Measurements from ENCODE around the gene ZNF281.

ZNF281 gene

DNA sequence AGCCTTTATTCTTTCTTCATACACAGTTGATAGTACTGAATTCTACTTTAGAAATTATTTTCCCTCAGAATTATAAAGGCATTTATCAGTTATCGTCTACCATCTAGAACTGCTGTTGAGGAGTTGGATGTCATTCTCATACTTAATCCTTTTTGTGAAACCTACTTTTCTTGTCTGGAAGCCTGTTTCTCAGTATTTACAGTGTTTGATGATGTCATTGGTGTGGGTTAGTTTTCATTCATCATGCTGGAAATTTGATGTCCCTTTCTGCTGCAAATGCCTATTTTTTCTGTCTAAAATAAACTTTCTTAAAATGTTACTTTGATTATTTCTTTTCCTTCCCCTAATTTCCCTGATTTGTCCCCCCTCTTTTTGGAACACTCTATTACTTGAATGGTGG lies 22.8 kb upstream of the ZNF281 start:
- TF ChIP-seq, protein P1, sequence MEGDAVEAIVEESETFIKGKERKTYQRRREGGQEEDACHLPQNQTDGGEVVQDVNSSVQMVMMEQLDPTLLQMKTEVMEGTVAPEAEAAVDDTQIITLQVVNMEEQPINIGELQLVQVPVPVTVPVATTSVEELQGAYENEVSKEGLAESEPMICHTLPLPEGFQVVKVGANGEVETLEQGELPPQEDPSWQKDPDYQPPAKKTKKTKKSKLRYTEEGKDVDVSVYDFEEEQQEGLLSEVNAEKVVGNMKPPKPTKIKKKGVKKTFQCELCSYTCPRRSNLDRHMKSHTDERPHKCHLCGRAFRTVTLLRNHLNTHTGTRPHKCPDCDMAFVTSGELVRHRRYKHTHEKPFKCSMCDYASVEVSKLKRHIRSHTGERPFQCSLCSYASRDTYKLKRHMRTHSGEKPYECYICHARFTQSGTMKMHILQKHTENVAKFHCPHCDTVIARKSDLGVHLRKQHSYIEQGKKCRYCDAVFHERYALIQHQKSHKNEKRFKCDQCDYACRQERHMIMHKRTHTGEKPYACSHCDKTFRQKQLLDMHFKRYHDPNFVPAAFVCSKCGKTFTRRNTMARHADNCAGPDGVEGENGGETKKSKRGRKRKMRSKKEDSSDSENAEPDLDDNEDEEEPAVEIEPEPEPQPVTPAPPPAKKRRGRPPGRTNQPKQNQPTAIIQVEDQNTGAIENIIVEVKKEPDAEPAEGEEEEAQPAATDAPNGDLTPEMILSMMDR (IDR thresholded peaks at IDR 0.05; ENCODE audit: low read depth, low read length, missing control alignments): no peak
- no peak for DNase-seq (ENCODE audit: low read depth)
- in situ Hi-C loops (cut with HindIII; ENCODE audit: low sequenced_read_pairs): no loop called here
- no peak overlapping the region for H3K4me3 ChIP-seq (ENCODE audit: low read depth, low read length)

DNA sequence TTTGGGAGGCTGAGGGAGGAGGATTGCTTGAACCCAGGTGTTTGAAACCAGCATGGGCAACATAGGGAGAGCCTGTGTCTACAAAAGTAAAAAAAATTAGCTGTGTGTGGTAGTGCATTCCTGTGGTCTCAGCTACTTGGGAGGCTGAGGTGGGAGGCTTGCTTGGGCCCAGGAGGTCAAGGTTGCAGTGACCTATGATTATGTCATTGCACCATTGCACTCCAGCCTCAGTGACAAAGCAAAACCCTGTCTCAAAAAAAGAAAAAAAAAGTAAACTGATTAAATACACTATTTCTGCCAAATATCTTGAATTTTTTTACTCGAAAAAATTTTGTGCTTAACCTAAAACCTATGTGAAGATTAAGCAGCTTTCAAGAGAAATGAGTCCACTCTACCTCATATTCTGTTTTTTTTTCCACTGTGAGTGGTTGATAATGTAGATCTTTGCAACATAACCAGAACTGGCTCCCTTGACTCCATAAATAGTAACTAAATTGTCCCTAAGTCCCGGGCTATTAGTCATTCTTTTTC lies 19.4 kb upstream of the ZNF281 start:
- in situ Hi-C loops (cut with HindIII; ENCODE audit: low sequenced_read_pairs): no loop called here
- no peak for DNase-seq (ENCODE audit: low read depth)
- TF ChIP-seq, protein P1 (IDR thresholded peaks at IDR 0.05; ENCODE audit: low read depth, low read length, missing control alignments): no peak
- H3K4me3 ChIP-seq (ENCODE audit: low read depth, low read length): no peak overlapping the region

DNA sequence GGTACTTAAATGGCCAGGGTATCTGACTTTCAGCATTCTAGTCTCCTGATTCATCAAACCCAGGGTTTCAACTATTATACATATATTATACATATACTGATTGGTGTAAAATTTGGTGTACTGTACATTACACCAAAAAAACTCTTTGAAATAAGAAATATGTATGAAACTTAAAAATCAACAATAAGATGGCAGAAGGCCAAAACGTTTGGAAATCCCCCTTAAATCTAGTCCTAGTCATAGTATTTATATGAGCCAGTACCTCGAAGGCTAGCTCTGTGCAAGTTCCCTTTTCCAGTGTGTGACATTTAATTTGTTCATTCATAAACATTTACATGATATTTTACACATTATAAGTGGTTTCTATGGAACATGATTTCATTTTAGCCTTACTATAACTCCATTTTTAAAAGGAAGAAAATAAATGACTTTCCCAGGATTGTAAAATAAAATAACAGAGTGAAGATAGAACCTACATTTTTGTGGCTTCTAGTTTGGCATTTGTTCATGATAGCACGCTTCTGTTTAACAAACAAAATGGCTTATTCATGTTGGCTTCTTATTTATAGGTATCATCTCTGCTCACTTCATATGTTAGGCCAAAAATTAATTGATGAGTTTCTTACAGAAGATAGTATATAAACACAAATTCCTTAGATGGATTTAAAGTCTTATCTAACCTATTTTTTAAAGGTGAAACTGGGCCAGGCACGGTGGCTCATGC lies 18.8 kb upstream of the ZNF281 start:
- in situ Hi-C loops (cut with HindIII; ENCODE audit: low sequenced_read_pairs): no loop called here
- DNase-seq (ENCODE audit: low read depth): no peak
- H3K4me3 ChIP-seq (ENCODE audit: low read depth, low read length): no peak overlapping the region
- TF ChIP-seq, protein P1 (IDR thresholded peaks at IDR 0.05; ENCODE audit: low read depth, low read length, missing control alignments): no peak

DNA sequence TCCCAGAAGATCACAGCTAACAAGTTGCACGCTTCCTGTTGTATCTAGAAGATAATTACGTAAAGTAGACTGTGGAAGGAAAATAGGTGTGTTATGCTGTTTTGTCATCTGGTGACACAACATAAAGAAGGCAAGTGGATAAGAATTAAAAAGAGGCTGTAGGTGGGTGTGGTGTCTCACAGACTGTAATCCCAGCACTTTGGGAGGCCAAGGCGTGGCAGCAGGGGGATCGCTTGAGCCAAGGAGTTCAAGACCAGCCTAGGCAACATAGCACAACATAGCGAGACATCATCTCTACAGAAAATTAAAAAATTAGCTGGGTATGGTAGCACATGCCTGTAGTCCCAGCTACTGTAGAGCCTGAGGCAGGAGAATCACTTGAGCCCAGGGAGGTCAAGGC lies 17.9 kb upstream of the ZNF281 start:
- TF ChIP-seq, protein P1 (IDR thresholded peaks at IDR 0.05; ENCODE audit: low read depth, low read length, missing control alignments): no peak
- no peak overlapping the region for H3K4me3 ChIP-seq (ENCODE audit: low read depth, low read length)
- no peak for DNase-seq (ENCODE audit: low read depth)
- in situ Hi-C loops (cut with HindIII; ENCODE audit: low sequenced_read_pairs): no loop called here

DNA sequence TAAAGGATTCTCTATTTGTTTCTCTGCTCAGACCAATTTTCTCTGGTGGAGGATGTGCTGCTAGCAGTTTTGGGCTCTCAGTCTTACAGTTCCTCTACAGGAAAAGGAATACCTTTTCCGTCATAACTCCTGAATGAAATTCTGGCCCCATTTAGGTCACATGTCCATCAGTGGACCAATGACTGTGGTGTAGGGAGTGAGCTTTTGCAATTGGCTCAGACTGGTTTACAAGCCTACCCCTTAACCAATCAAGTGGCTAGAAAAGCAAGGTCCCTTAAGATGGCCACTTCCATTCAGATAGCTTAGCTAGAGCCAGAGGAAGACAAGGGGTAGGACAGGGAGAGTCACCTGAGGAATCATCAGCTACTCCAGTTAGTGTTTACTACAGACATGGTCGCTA lies 16.4 kb upstream of the ZNF281 start:
- H3K4me3 ChIP-seq (ENCODE audit: low read depth, low read length): no peak overlapping the region
- in situ Hi-C loops (cut with HindIII; ENCODE audit: low sequenced_read_pairs): no loop called here
- DNase-seq (ENCODE audit: low read depth): no peak
- TF ChIP-seq, protein P1 (IDR thresholded peaks at IDR 0.05; ENCODE audit: low read depth, low read length, missing control alignments): no peak

DNA sequence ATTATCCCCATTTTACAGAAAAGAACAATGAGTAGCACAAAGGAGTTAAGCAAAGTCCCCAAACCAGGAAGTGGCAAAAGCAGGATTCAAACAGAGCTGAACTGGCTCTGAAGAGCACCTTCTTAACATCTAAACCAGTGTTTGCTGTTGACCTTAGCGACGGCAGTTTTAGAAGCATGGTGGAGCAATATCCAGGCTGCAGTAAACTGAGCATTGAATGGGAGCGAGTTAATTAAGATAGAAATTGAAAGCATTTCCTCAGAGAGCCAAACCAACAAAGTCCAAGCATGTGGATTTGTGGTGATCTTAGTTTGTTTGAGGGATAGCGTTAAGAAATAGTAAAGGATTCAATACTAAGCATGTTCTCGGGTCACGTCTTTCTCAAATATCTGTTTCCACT lies 13.4 kb upstream of the ZNF281 start:
- DNase-seq (ENCODE audit: low read depth): no peak
- no peak overlapping the region for H3K4me3 ChIP-seq (ENCODE audit: low read depth, low read length)
- TF ChIP-seq, protein P1 (IDR thresholded peaks at IDR 0.05; ENCODE audit: low read depth, low read length, missing control alignments): no peak
- in situ Hi-C loops (cut with HindIII; ENCODE audit: low sequenced_read_pairs): no loop called here
